HG02588 (cell line): ENCODE measurements around the gene PIP4K2C.
"Not testable (repeated sequence)": the region's sequence is repeated elsewhere in the genome, so short reads cannot be mapped to it uniquely, and the experiment has no call there.

Experiments used
- ATAC-seq: cut with Tn5 transposase; IDR thresholded peaks from one replicate; pipeline ENCODE4 v1.9.1; 2021; ENCODE audit warnings: mild to moderate bottlenecking, moderate library complexity; ENCODE audit not compliant: unreplicated experiment

Gene PIP4K2C

GRCh38 chr12:57584050-57584449 lies 6.9 kb upstream of the PIP4K2C start:
- ATAC-seq: no peak

- ATAC-seq: no peak
Measured at GRCh38 chr12:57584690-57585089, 6.3 kb upstream of the PIP4K2C start.

DNA sequence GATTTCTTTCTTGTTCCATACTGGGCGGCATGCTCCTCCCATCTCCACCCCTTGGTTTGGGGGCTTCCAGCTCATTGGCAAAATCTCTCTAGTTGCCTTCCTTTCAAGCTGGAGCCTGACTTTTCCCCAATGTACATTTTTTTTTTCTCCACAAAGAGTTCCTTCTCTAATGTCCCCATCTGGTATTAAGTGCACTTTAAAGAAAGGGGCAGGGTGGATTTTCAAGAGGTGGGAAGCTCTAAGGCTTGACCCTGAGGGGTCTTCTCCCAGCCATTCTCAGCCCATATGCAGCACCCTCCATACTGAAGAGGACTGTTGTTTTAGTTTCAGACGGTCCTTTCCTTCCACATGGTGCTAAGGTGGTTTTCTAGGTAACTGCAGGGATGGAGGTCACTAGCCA lies 5.8 kb upstream of the PIP4K2C start:
- no peak for ATAC-seq

GRCh38 chr12:57586128-57586527 lies 4.9 kb upstream of the PIP4K2C start:
- ATAC-seq: no peak

DNA sequence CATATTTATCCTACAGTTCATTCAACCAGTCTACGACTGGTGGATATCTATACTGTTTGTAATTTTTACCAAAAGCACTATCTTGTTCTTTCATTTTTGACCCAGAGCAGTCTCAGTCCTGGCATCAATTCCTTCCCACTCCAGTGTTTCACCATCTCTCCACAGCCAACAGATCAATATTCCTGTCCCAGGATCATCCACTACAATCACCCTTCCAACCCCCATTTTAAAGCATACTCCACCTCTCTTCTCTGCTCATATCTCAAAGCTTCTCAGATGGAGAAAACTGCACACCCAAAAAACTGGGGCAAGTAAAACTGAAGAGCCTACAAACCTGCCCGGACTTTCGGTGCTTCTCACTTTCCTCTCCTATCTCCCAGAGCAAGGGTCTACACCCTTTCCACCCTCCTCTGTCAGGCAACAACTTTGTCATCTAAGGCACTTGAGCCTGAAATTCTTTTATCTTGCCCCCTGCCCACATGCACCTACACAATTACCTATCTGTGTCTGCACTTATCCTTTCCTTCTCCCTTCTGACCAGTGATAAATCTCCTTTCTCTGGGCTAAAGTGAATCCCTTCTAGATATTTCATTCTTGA lies 4.1 kb upstream of the PIP4K2C start:
- no peak for ATAC-seq

DNA sequence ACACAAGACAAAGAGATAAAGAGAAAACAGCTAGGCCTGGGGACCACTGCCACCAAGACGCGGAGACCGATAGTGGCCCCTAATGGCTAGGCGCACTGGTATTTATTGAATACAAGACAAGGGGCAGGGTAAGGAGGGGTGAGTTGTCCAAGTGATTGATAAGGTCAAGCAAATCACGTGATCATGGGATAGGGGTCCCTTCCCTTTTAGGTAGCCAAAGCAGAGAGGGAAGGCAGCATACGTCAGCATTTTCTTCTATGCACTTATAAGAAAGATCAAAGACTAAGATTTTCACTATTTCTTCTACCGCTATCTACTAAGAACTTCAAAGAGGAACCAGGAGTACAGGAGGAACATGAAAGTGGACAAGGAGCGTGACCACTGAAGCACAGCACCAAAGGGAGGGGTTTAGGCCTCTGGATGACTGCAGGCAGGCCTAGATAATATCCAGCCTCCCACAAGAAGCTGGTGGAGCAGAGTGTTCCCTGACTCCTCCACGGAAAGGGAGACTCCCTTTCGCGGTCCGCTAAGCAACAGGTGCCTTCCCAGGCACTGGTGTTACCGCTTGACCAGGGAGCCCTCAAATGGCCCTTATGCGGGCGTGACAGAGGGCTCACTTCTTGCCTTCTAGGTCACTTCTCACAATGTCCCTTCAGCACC lies 1.9 kb upstream of the PIP4K2C start:
- not testable (repeated sequence) for ATAC-seq

- no peak for ATAC-seq
Measured at GRCh38 chr12:57590479-57590863, 521 bp upstream of the PIP4K2C start.

GRCh38 chr12:57591782-57592325 lies 862 bp downstream of the PIP4K2C start:
- peak; percentile 5 for ATAC-seq

DNA sequence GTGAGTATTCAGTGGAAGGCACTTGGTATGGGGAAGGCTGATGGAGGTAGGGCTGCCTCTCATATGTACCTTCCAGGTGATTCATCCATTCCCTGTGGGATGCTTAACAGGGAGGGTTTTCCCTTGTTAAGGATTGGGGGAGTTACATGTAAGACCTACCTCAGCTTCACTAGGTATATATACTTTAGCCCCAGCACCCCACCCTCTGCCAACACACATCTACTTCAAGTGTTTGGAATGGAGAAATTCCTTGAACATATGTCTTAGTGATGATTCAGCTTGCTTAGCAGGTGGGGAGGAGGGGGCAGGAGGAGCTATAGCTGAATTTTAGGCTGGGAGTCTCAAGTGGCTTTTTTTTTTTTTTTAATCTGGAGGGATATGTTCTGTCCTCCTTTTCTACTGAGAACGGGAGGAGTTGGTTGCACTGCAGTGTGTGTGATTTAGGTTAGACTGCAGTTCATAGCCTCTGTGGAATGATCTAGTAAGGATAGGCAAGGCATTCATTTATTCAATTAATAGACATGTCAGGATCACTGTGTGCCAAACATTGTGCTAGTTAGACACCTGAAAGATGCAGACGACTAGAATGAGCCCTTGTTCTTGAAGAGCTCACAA lies 1.7 kb downstream of the PIP4K2C start:
- ATAC-seq: no peak

- ATAC-seq: no peak
Measured at GRCh38 chr12:57593187-57593586, 2.2 kb downstream of the PIP4K2C start.

DNA sequence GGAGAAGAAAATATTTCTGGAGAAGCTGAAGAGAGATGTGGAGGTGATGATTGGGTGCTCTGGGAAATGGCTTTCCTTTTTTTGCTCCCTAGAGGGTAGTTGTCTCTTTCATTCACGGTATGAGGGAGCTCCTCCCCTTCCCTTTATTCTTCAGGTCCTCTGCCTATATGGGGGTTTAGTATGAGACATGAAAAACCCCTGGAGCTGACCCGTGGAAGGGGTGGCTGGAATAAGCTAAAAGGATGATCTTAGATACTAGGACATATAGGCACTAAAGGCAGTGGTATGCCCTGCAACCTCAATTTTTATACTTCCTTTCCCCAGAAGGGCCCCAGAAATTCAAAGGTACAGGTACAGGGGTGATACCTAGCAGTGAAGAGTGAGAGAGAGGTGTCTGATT lies 9.4 kb downstream of the PIP4K2C start:
- ATAC-seq: no peak

- ATAC-seq: no peak
Measured at GRCh38 chr12:57602544-57602943, 11.6 kb downstream of the PIP4K2C start.

- ATAC-seq: no peak
Measured at GRCh38 chr12:57603324-57603723, 12.3 kb downstream of the PIP4K2C start.

GRCh38 chr12:57603815-57604453 lies 12.9 kb downstream of the PIP4K2C start:
- ATAC-seq: no peak

GRCh38 chr12:57604454-57604991 lies 13.5 kb downstream of the PIP4K2C start, which contains the start of gene DTX3:
DTX3 (plus strand) TSS chr12:57604824; CDS start chr12:57606518, 1,694 bp downstream.
- peak; percentile 56 for ATAC-seq

- no peak for ATAC-seq
Measured at GRCh38 chr12:57604992-57605810, 14.2 kb downstream of the PIP4K2C start.

- no peak for ATAC-seq
Measured at GRCh38 chr12:57605811-57606311, 14.9 kb downstream of the PIP4K2C start.

DNA sequence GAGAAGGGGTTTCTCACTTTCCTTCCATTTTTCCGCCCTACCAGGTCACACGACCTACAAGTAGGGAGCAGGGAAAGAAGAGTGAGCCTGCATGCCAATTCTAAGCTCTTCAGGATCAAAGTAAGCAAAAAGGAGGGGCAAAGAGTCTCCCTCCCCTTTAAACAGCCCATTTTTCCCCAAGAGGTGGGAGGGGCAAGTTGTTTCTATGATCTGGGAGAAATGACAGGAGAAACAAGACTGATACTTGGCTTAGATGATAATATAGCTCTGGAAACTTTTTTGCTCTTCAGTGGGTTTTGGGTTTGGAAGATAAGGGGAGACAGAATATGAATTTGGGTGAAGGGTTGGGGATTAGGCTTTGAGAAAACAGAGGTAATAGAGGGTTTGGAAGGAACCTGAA lies 15.4 kb downstream of the PIP4K2C start:
- no peak for ATAC-seq

DNA sequence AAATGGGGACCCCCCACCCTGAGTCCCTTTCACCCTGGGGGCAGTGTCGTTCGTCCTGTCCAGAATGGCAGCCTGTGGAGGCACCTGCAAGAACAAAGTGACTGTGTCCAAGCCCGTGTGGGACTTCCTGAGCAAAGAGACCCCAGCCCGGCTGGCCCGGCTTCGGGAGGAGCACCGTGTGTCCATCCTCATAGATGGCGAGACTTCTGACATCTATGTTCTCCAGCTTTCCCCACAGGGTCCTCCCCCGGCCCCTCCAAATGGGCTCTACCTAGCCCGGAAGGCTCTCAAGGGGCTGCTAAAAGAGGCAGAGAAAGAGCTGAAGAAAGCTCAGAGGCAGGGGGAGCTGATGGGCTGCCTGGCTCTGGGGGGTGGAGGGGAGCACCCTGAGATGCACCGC lies 15.8 kb downstream of the PIP4K2C start:
- no peak for ATAC-seq

- no peak for ATAC-seq
Measured at GRCh38 chr12:57607958-57608663, 17.1 kb downstream of the PIP4K2C start.
